IMR-90 (cell line): ENCODE data around the gene CAMTA1.

Experiments used
- BHLHE40 ChIP-seq: fragments of 150-350 bp; IDR thresholded peaks from 2 replicates; pipeline ENCODE4 v1.6.1; 2016; ENCODE audit warnings: mild to moderate bottlenecking, low read depth, low read length
- CHD1 ChIP-seq: IDR thresholded peaks from 2 replicates; pipeline ENCODE4 v1.6.1; 2012; ENCODE audit warnings: low read depth, low read length, improper control_type of control experiment
- FOS ChIP-seq: fragments of 150-350 bp; IDR thresholded peaks from 2 replicates; pipeline ENCODE4 v1.6.1; 2016; ENCODE audit warnings: low read depth, low read length
- MAZ ChIP-seq: IDR thresholded peaks from 2 replicates; pipeline ENCODE4 v1.6.1; 2012; ENCODE audit warnings: low read depth, mild to moderate bottlenecking, low read length, improper control_type of control experiment, moderate library complexity, borderline replicate concordance
- MXI1 ChIP-seq: IDR thresholded peaks from 2 replicates; pipeline ENCODE4 v1.6.1; 2012; ENCODE audit warnings: low read depth, mild to moderate bottlenecking, low read length, moderate library complexity, borderline replicate concordance
- POLR2A ChIP-seq: IDR thresholded peaks from 2 replicates; pipeline ENCODE4 v1.6.1; 2012; ENCODE audit warnings: mild to moderate bottlenecking, low read depth, low read length
- RAD21 ChIP-seq: IDR thresholded peaks from 2 replicates; pipeline ENCODE4 v1.6.1; 2012; ENCODE audit warnings: low read length, improper control_type of control experiment
- RFX5 ChIP-seq: IDR thresholded peaks from 2 replicates; pipeline ENCODE4 v1.8.0; 2012; ENCODE audit warnings: low read depth, mild to moderate bottlenecking, low read length, moderate library complexity
- TF ChIP-seq, protein P1 (sequence below): conservative IDR thresholded peaks from 2 replicates; pipeline ENCODE4 v1.5.1; 2012; ENCODE audit warnings: mild to moderate bottlenecking, low read depth, low read length, improper control_type of control experiment
- TF ChIP-seq, protein P2 (sequence below): fragments of 150-350 bp; IDR thresholded peaks from 2 replicates; pipeline ENCODE4 v1.6.1; 2017; ENCODE audit warnings: mild to moderate bottlenecking, antibody characterized with exemption, low read length, low read depth
- TF ChIP-seq, protein P3 (sequence below): fragments of 150-350 bp; IDR thresholded peaks from 2 replicates; pipeline ENCODE4 v1.6.1; 2016; ENCODE audit warnings: low read depth, mild to moderate bottlenecking, low read length, moderate library complexity, borderline replicate concordance

DNA sequence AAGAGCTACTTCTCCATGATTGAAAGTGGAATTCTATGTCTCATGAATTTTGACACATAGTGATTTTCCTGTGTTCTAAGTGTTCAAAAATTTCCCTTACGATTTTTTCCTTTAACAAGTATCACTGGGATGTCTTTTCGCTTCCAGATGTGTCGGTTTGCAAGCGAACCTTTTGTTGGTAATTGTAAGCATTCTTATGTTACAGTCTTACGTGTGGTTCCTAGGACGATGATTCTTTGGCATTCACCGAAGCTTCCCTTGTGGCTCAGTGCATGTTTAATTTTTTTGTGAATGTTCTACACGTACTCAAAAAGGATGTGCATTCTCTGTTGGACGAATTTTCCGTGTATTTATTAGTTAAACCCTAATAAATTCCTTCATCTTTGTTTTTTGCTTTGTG lies 211.6 kb downstream of the CAMTA1 start:
- TF ChIP-seq RAD21 (no peak), RFX5 (no peak), MAZ (no peak), POLR2A (no peak), CHD1 (no peak), BHLHE40 (no peak), MXI1 (no peak), FOS (no peak)
- TF ChIP-seq, protein P1, sequence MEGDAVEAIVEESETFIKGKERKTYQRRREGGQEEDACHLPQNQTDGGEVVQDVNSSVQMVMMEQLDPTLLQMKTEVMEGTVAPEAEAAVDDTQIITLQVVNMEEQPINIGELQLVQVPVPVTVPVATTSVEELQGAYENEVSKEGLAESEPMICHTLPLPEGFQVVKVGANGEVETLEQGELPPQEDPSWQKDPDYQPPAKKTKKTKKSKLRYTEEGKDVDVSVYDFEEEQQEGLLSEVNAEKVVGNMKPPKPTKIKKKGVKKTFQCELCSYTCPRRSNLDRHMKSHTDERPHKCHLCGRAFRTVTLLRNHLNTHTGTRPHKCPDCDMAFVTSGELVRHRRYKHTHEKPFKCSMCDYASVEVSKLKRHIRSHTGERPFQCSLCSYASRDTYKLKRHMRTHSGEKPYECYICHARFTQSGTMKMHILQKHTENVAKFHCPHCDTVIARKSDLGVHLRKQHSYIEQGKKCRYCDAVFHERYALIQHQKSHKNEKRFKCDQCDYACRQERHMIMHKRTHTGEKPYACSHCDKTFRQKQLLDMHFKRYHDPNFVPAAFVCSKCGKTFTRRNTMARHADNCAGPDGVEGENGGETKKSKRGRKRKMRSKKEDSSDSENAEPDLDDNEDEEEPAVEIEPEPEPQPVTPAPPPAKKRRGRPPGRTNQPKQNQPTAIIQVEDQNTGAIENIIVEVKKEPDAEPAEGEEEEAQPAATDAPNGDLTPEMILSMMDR = no peak
- TF ChIP-seq, protein P2, sequence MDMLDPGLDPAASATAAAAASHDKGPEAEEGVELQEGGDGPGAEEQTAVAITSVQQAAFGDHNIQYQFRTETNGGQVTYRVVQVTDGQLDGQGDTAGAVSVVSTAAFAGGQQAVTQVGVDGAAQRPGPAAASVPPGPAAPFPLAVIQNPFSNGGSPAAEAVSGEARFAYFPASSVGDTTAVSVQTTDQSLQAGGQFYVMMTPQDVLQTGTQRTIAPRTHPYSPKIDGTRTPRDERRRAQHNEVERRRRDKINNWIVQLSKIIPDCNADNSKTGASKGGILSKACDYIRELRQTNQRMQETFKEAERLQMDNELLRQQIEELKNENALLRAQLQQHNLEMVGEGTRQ = no peak
- TF ChIP-seq, protein P3, sequence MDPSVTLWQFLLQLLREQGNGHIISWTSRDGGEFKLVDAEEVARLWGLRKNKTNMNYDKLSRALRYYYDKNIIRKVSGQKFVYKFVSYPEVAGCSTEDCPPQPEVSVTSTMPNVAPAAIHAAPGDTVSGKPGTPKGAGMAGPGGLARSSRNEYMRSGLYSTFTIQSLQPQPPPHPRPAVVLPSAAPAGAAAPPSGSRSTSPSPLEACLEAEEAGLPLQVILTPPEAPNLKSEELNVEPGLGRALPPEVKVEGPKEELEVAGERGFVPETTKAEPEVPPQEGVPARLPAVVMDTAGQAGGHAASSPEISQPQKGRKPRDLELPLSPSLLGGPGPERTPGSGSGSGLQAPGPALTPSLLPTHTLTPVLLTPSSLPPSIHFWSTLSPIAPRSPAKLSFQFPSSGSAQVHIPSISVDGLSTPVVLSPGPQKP = no peak
